Stimulated activated CD8-positive, alpha-beta memory T cell treated with anti-CD3 and anti-CD28 coated beads, Interleukin-12 subunit alpha, Interleukin-12 subunit beta, amount 100 ng/mL, for 24 hours (primary cell): ENCODE measurements around the gene KRTAP10-8.
"Not testable (repeated sequence)": the region's sequence is repeated elsewhere in the genome, so short reads cannot be mapped to it uniquely, and the experiment has no call there.

Experiments used
- DNase-seq: peaks from one replicate; pipeline ENCODE4 v3.0.0-alpha.2; 2020; ENCODE audit errors: extremely low read depth

Gene KRTAP10-8

GRCh38 chr21:44612029-44612486 lies at the start of gene KRTAP10-8:
TSS of gene KRTAP10-8 (plus strand) at chr21:44612079. CDS start at chr21:44612101, 22 bp downstream.
- no peak for DNase-seq

GRCh38 chr21:44564099-44564498 lies 47.8 kb upstream of the KRTAP10-8 start:
- DNase-seq: no peak

GRCh38 chr21:44564886-44565598 lies 46.8 kb upstream of the KRTAP10-8 start:
- no peak for DNase-seq

GRCh38 chr21:44566403-44566802 lies 45.5 kb upstream of the KRTAP10-8 start:
- no peak for DNase-seq

- no peak for DNase-seq
Measured at GRCh38 chr21:44567481-44568171, 44.3 kb upstream of the KRTAP10-8 start.

GRCh38 chr21:44568261-44568660 lies 43.6 kb upstream of the KRTAP10-8 start:
- no peak for DNase-seq

- no peak for DNase-seq
Measured at GRCh38 chr21:44568667-44569556, 43.0 kb upstream of the KRTAP10-8 start.

- DNase-seq: no peak
Measured at GRCh38 chr21:44569861-44570517, 41.9 kb upstream of the KRTAP10-8 start.

GRCh38 chr21:44571296-44571695 lies 40.6 kb upstream of the KRTAP10-8 start:
- DNase-seq: no peak

- DNase-seq: no peak
Measured at GRCh38 chr21:44571844-44572782, 39.8 kb upstream of the KRTAP10-8 start.

- DNase-seq: no peak
Measured at GRCh38 chr21:44572959-44573583, 38.8 kb upstream of the KRTAP10-8 start.

- not testable (repeated sequence) for DNase-seq
Measured at GRCh38 chr21:44573630-44574456, 38.0 kb upstream of the KRTAP10-8 start, which contains the start of gene KRTAP10-4. TSS of gene KRTAP10-4 (plus strand) at chr21:44573729. CDS start at chr21:44573759, 30 bp downstream.

GRCh38 chr21:44574457-44575306 lies 37.2 kb upstream of the KRTAP10-8 start:
- no peak for DNase-seq

GRCh38 chr21:44575307-44576024 lies 36.4 kb upstream of the KRTAP10-8 start:
- no peak for DNase-seq

GRCh38 chr21:44576025-44576420 lies 35.9 kb upstream of the KRTAP10-8 start:
- DNase-seq: no peak

- DNase-seq: no peak
Measured at GRCh38 chr21:44578371-44579055, 33.4 kb upstream of the KRTAP10-8 start.
